ENCODE results near the gene ZDHHC14.
"Not testable (repeated sequence)": the region's sequence is repeated elsewhere in the genome, so short reads cannot be mapped to it uniquely, and the experiment has no call there.

ZDHHC14 gene

GRCh38 chr6:157690441-157691210, 309.6 kb downstream of the ZDHHC14 start:
- TF ChIP-seq ZNF8 (CRISPR knock-in tag; IDR thresholded peaks at IDR 0.05), result no peak
- no peak for TF ChIP-seq CREB5 (CRISPR knock-in tag; IDR thresholded peaks at IDR 0.05; ENCODE audit: low read depth)
- TF ChIP-seq ZC3H10 (CRISPR knock-in tag; IDR thresholded peaks at IDR 0.05), result no peak
- TF ChIP-seq SNAI2 (CRISPR knock-in tag; IDR thresholded peaks at IDR 0.05), result no peak
- ATAC-seq, result no peak

- ATAC-seq, result not testable (repeated sequence)
Measured at GRCh38 chr6:157691621-157692020, 310.6 kb downstream of the ZDHHC14 start.

GRCh38 chr6:157693867-157694266, 312.9 kb downstream of the ZDHHC14 start:
- no peak for TF ChIP-seq ZNF70 (CRISPR knock-in tag; IDR thresholded peaks at IDR 0.05)
- TF ChIP-seq GLIS3 (CRISPR knock-in tag; IDR thresholded peaks at IDR 0.05), result no peak
- no peak for TF ChIP-seq CREB5 (CRISPR knock-in tag; IDR thresholded peaks at IDR 0.05; ENCODE audit: low read depth)
- TF ChIP-seq TCF4 (CRISPR knock-in tag; IDR thresholded peaks at IDR 0.05; ENCODE audit: borderline replicate concordance), result no peak
- no peak for TF ChIP-seq ZFP30 (CRISPR knock-in tag; IDR thresholded peaks at IDR 0.05)
- no peak for TF ChIP-seq ZC3H10 (CRISPR knock-in tag; IDR thresholded peaks at IDR 0.05)
- no peak for TF ChIP-seq PATZ1 (CRISPR knock-in tag; IDR thresholded peaks at IDR 0.05; ENCODE audit: borderline replicate concordance)
- no peak for TF ChIP-seq ESRRG (CRISPR knock-in tag; IDR thresholded peaks at IDR 0.05)
- TF ChIP-seq BACH2 (CRISPR knock-in tag; IDR thresholded peaks at IDR 0.05; ENCODE audit: borderline replicate concordance), result no peak
- no peak for ATAC-seq

GRCh38 chr6:157695301-157696040, 314.5 kb downstream of the ZDHHC14 start:
- ATAC-seq, result no peak
- TF ChIP-seq ZC3H10 (CRISPR knock-in tag; IDR thresholded peaks at IDR 0.05) (no peak), ZFP3 (CRISPR knock-in tag; IDR thresholded peaks at IDR 0.05) (no peak), CSDC2 (CRISPR knock-in tag; IDR thresholded peaks at IDR 0.05) (no peak), ZNF70 (CRISPR knock-in tag; IDR thresholded peaks at IDR 0.05) (no peak), ISL1 (CRISPR knock-in tag; IDR thresholded peaks at IDR 0.05) (no peak)

GRCh38 chr6:157699777-157700636, 319.0 kb downstream of the ZDHHC14 start:
- TF ChIP-seq ZFP3 (CRISPR knock-in tag; IDR thresholded peaks at IDR 0.05) (no peak), PATZ1 (CRISPR knock-in tag; IDR thresholded peaks at IDR 0.05; ENCODE audit: borderline replicate concordance) (no peak), ZFP30 (CRISPR knock-in tag; IDR thresholded peaks at IDR 0.05) (no peak), SNAI2 (CRISPR knock-in tag; IDR thresholded peaks at IDR 0.05) (no peak), ARNTL (CRISPR knock-in tag; IDR thresholded peaks at IDR 0.05; ENCODE audit: borderline replicate concordance, low read depth) (no peak), CSRNP3 (CRISPR knock-in tag; IDR thresholded peaks at IDR 0.05) (no peak), ZNF70 (CRISPR knock-in tag; IDR thresholded peaks at IDR 0.05) (no peak)
- ATAC-seq, result no peak

- ATAC-seq, result not testable (repeated sequence)
Measured at GRCh38 chr6:157706351-157706750, 325.4 kb downstream of the ZDHHC14 start.

Measured in SK-N-SH treated with all-trans-retinoic acid at 6 μM for 48 hours (cell line).